ENCODE results near the gene CDK18. TPM values are rescaled to one million over a fixed set of nuclear protein-coding genes. Genes with fewer than 3 reads are reported as not detected.

CDK18 gene
- polyA plus RNA-seq, 1 donor (not counting 4 experiments of a cell fraction or from before 2014, with no cell fraction given): 10.9 TPM

DNA sequence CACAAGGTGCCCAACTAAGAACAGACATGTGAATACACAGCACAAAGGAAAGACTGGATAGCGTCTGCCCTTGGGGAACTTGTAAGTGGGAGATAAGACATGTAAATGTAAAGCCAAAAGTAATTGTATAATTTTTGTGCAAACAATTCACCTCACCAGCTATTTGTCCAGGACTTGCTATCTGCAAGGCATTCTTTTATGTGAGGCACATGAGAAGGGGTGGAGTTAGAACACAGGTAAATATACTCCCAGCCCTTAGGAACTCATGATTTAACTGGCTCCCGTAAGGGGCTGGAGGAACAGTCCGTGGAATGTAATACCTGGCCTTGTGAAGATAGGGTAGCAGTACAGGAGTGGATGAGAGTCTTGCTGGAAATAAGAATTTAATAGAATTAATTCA, 61.3 kb downstream of the CDK18 start:
- TF ChIP-seq CTCF (optimal IDR thresholded peaks at IDR 0.05 in 1 of 3, IDR thresholded peaks at IDR 0.05 in 1 of 3, conservative IDR thresholded peaks at IDR 0.05 in 1 of 3; ENCODE audit: extremely low read depth in 1 of 3, insufficient read depth in 2 of 3, low read length in 3 of 3) (no peak), EZH2 (IDR thresholded peaks at IDR 0.05; ENCODE audit: low read length) (no peak)
- no peaks in the 10 kb centered on the region for H3K4me1 ChIP-seq (ENCODE audit: control insufficient read depth, extremely low read depth, insufficient read depth, low read length)
- H3K27me3 ChIP-seq (ENCODE audit: control insufficient read depth, extremely low read depth, insufficient read depth, low read length): peaks cover 51% of the 10 kb centered on the region
- H3K36me3 ChIP-seq (ENCODE audit: control insufficient read depth in 2 of 2, extremely low read depth in 1 of 2, insufficient read depth in 2 of 2, low read length in 2 of 2): no peaks in the 10 kb centered on the region
- no peaks in the 10 kb centered on the region for H3K9me1 ChIP-seq (ENCODE audit: control insufficient read depth, extremely low read depth, insufficient read depth, low read length)
- no peak overlapping the region for H3K9ac ChIP-seq (ENCODE audit: control insufficient read depth, extremely low read depth, insufficient read depth, low read length)
- H3K27ac ChIP-seq (ENCODE audit: control insufficient read depth, insufficient read depth, low read length): no peak overlapping the region
- FAIRE-seq: no peak
- H3K4me3 ChIP-seq (ENCODE audit: control insufficient read depth in 2 of 3, extremely low read depth in 1 of 3, insufficient read depth in 2 of 3, low read depth in 1 of 3, low read length in 3 of 3): no peak overlapping the region
- H2AFZ ChIP-seq (ENCODE audit: control insufficient read depth, low read length): no peak overlapping the region
- H3K9me3 ChIP-seq (ENCODE audit: control insufficient read depth, low read depth, low read length): no peaks in the 10 kb centered on the region
- no peak overlapping the region for H3K4me2 ChIP-seq (ENCODE audit: control insufficient read depth, extremely low read depth, insufficient read depth, low read depth, low read length)
- no peak for DNase-seq (ENCODE audit: low read depth, low spot score)
- H4K20me1 ChIP-seq (ENCODE audit: control insufficient read depth, extremely low read depth, insufficient read depth, low read length): no peaks in the 10 kb centered on the region
- H3K79me2 ChIP-seq (ENCODE audit: control insufficient read depth, insufficient read depth, low read length): no peaks in the 10 kb centered on the region
- dilution Hi-C loops (cut with MboI; ENCODE audit: extremely low pct_ligation_motif_present, low sequenced_read_pairs): no loop called here

- Histone ChIP-seq H3K27ac (ENCODE audit: control insufficient read depth, insufficient read depth, low read length) (no peak overlapping the region), H3K9me1 (ENCODE audit: control insufficient read depth, extremely low read depth, insufficient read depth, low read length) (no peaks in the 10 kb centered on the region), H3K9ac (ENCODE audit: control insufficient read depth, extremely low read depth, insufficient read depth, low read length) (no peak overlapping the region), H3K4me2 (ENCODE audit: control insufficient read depth, extremely low read depth, insufficient read depth, low read depth, low read length) (no peak overlapping the region), H3K36me3 (ENCODE audit: control insufficient read depth in 2 of 2, extremely low read depth in 1 of 2, insufficient read depth in 2 of 2, low read length in 2 of 2) (no peaks in the 10 kb centered on the region), H3K27me3 (ENCODE audit: control insufficient read depth, extremely low read depth, insufficient read depth, low read length) (peaks cover 58% of the 10 kb centered on the region), H2AFZ (ENCODE audit: control insufficient read depth, low read length) (no peak overlapping the region), H3K4me1 (ENCODE audit: control insufficient read depth, extremely low read depth, insufficient read depth, low read length) (no peaks in the 10 kb centered on the region), H3K79me2 (ENCODE audit: control insufficient read depth, insufficient read depth, low read length) (no peaks in the 10 kb centered on the region), H3K4me3 (ENCODE audit: control insufficient read depth in 2 of 3, extremely low read depth in 1 of 3, insufficient read depth in 2 of 3, low read depth in 1 of 3, low read length in 3 of 3) (no peak overlapping the region), H4K20me1 (ENCODE audit: control insufficient read depth, extremely low read depth, insufficient read depth, low read length) (no peaks in the 10 kb centered on the region), H3K9me3 (ENCODE audit: control insufficient read depth, low read depth, low read length) (no peaks in the 10 kb centered on the region)
- dilution Hi-C loops (cut with MboI; ENCODE audit: extremely low pct_ligation_motif_present, low sequenced_read_pairs): no loop called here
- TF ChIP-seq CTCF (optimal IDR thresholded peaks at IDR 0.05 in 1 of 3, IDR thresholded peaks at IDR 0.05 in 1 of 3, conservative IDR thresholded peaks at IDR 0.05 in 1 of 3; ENCODE audit: extremely low read depth in 1 of 3, insufficient read depth in 2 of 3, low read length in 3 of 3) (no peak), EZH2 (IDR thresholded peaks at IDR 0.05; ENCODE audit: low read length) (no peak)
- DNase-seq (ENCODE audit: low read depth, low spot score) (no peak), FAIRE-seq (no peak)
These were observed 63.2 kb downstream of the CDK18 start for GRCh38 chr1:205567716-205568115.

Measured in keratinocyte (primary cell).